Measurements from ENCODE around the gene SGPP1.
"Not testable (repeated sequence)": the region's sequence is repeated elsewhere in the genome, so short reads cannot be mapped to it uniquely, and the experiment has no call there.

SGPP1 gene

DNA sequence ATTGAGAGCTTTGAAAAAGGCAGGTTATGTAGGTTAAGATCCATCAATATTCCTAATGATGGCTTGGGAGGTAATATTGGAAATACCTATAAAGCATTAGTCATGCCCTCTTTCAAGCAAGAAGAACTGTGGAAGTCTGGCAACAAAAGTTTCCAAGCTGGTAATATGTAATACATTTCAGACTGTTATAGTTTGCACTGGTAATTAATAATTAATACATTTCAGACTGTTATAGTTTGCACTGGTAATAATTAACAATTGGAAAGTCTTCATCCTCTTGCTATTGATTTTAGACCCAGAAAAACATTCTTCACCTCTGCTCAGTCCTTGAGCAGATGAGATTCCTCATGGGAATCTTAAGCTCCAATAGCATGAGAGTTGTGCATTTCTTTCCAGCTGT lies 57.2 kb downstream of the SGPP1 start:
- no peak overlapping the region for H3K4me3 ChIP-seq (ENCODE audit: low read depth, low read length)
- TF ChIP-seq, protein P1, sequence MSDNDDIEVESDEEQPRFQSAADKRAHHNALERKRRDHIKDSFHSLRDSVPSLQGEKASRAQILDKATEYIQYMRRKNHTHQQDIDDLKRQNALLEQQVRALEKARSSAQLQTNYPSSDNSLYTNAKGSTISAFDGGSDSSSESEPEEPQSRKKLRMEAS (IDR thresholded peaks at IDR 0.05; ENCODE audit: low read depth, low read length), result no peak
- TF ChIP-seq, protein P2, sequence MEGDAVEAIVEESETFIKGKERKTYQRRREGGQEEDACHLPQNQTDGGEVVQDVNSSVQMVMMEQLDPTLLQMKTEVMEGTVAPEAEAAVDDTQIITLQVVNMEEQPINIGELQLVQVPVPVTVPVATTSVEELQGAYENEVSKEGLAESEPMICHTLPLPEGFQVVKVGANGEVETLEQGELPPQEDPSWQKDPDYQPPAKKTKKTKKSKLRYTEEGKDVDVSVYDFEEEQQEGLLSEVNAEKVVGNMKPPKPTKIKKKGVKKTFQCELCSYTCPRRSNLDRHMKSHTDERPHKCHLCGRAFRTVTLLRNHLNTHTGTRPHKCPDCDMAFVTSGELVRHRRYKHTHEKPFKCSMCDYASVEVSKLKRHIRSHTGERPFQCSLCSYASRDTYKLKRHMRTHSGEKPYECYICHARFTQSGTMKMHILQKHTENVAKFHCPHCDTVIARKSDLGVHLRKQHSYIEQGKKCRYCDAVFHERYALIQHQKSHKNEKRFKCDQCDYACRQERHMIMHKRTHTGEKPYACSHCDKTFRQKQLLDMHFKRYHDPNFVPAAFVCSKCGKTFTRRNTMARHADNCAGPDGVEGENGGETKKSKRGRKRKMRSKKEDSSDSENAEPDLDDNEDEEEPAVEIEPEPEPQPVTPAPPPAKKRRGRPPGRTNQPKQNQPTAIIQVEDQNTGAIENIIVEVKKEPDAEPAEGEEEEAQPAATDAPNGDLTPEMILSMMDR (IDR thresholded peaks at IDR 0.05; ENCODE audit: low read depth, low read length), result no peak
- no peak for TF ChIP-seq POLR2A (IDR thresholded peaks at IDR 0.05; ENCODE audit: extremely low read depth, insufficient read length)
- no peak for TF ChIP-seq MYC (IDR thresholded peaks at IDR 0.05; ENCODE audit: low read depth, low read length)
- DNase-seq (ENCODE audit: low read depth), result no peak

DNA sequence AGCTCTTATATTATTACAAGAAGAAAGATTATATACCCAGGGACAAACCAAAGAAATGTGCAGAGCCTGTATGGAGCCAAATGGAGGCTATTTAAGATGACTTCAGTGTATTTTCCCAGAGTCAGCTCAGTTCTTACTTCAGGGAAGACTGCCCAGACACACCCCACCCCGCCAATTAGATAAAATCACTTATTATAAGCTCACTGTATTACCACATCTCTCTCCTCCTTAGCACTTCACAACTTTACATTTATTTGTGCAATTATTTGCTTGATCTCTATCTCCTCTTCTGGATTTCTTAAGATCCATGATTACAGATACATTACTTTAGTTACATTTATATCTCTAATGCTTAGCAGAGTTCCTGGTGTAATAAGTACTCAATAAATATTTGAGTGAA lies 61.5 kb downstream of the SGPP1 start:
- no peak overlapping the region for H3K4me3 ChIP-seq (ENCODE audit: low read depth, low read length)
- TF ChIP-seq, protein P1 (IDR thresholded peaks at IDR 0.05; ENCODE audit: low read depth, low read length), result no peak
- no peak for TF ChIP-seq MYC (IDR thresholded peaks at IDR 0.05; ENCODE audit: low read depth, low read length)
- TF ChIP-seq POLR2A (IDR thresholded peaks at IDR 0.05; ENCODE audit: extremely low read depth, insufficient read length), result no peak
- TF ChIP-seq, protein P2 (IDR thresholded peaks at IDR 0.05; ENCODE audit: low read depth, low read length), result no peak
- no peak for DNase-seq (ENCODE audit: low read depth)

DNA sequence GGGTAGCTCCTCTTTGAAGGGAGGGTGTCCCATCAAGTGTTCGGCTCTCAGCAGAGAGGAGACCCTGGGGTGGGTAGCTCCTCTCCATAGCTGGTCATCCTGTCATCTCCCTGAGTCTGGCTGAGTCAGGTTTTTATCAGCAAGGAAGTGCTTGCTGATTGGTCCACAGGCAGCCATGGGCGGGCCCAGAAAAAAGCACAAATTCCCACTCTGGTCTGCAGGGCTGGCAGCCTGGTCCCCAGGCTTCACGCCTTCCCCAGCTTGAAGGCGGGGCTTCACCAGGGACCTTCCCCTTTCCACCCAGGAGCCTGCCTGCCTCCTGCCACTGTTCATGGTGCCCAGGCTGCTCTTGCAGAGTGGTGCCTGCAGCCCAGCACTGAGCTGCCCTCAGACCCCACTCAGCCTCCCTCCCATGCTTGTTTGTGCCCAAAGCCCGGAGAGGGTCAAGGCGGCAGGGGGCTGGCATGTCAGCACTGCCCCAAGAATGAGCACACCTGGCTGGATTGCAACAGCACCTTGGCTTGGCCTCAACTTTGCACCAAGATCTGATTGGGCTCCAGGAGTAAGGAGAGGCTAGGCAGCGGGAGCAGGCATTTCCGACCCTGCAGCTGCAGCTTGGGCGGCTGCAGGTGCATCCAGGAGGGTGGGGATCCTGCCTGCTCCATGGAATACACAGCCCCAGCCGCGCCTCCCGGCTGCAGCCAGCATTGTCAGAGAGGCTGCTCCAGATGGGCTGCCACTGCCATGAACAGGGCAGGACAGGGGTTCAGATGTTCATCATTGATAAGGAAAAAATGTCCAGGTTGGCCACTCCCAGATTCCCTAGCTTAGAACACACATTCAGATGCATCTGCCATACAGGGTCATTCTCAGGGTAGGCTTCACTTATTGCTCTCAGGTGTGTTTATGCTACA lies 64.2 kb downstream of the SGPP1 start:
- TF ChIP-seq, protein P1 (IDR thresholded peaks at IDR 0.05; ENCODE audit: low read depth, low read length), result no peak
- TF ChIP-seq MYC (IDR thresholded peaks at IDR 0.05; ENCODE audit: low read depth, low read length) (no peak), POLR2A (IDR thresholded peaks at IDR 0.05; ENCODE audit: extremely low read depth, insufficient read length) (no peak)
- TF ChIP-seq, protein P2 (IDR thresholded peaks at IDR 0.05; ENCODE audit: low read depth, low read length), result no peak
- DNase-seq (ENCODE audit: low read depth), result peak; percentile 5
- no peak overlapping the region for H3K4me3 ChIP-seq (ENCODE audit: low read depth, low read length)

DNA sequence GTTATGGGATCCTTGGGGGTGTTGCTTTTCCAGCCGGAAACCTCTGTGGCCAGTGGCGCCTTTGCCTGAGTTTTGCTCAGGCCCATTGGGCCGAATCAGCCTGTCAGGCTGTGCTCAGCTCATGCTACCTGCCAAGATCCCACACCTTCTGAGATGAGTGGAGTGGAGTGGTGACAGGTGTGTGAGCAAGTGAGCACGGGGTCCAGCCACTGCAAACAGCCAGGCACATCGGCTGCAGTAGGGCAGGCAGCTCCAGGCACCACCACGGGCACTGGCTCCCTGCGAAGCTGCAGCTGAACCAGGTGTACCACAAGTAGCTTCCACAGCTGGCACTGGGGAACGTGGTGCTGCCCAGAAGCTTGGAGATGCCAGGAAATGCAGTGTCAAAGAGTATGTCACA lies 65.1 kb downstream of the SGPP1 start:
- TF ChIP-seq, protein P1 (IDR thresholded peaks at IDR 0.05; ENCODE audit: low read depth, low read length), result no peak
- no peak for TF ChIP-seq POLR2A (IDR thresholded peaks at IDR 0.05; ENCODE audit: extremely low read depth, insufficient read length)
- H3K4me3 ChIP-seq (ENCODE audit: low read depth, low read length), result no peak overlapping the region
- DNase-seq (ENCODE audit: low read depth), result no peak

DNA sequence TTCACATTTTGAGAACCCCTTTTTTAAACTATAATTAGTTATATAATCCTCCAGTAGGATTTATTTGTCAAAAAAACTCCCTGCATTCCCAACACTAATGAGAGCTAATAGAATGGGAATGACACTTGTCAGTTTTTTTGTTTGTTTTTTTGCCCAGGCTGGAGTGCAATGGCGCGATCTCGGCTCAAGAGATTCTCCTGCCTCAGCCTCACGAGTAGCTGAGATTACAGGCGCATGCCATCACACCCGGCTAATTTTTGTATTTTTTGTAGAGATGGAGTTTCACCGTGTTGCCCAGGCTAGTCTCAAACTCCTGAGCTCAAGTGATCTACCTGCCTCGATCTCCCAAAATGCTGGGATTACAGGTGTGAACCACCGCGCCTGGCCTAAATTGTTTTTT lies 66.0 kb downstream of the SGPP1 start:
- not testable (repeated sequence) for DNase-seq (ENCODE audit: low read depth); H3K4me3 ChIP-seq (ENCODE audit: low read depth, low read length)

DNA sequence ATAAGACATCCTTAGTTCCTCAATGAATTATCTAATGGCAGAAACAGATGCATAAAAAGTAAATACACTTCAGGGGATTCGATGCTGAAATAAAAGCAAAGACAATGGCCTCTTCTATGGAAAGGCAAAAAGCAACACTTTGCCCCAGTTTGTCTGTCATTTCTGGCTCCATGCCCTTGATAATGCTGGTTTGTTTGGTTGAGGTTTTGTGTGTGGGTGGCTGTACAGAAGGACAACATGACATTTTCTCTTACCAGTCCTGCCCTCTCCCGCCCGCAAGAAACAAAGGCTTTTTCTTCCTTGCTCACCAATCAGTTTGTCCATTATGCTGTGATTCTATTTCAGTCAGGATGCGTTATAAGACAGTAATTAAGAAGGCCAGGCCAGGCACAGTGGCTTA lies 68.1 kb downstream of the SGPP1 start:
- DNase-seq (ENCODE audit: low read depth), result no peak
- TF ChIP-seq MYC (IDR thresholded peaks at IDR 0.05; ENCODE audit: low read depth, low read length) (no peak), POLR2A (IDR thresholded peaks at IDR 0.05; ENCODE audit: extremely low read depth, insufficient read length) (no peak)
- TF ChIP-seq, protein P1 (IDR thresholded peaks at IDR 0.05; ENCODE audit: low read depth, low read length), result no peak
- TF ChIP-seq, protein P2 (IDR thresholded peaks at IDR 0.05; ENCODE audit: low read depth, low read length), result no peak
- no peak overlapping the region for H3K4me3 ChIP-seq (ENCODE audit: low read depth, low read length)
